PC-3 (cell line): ENCODE measurements around the gene GTPBP1.

Source experiments
- EZH2 ChIP-seq: fragments of 300-600 bp; sonication (generic); IDR thresholded peaks from one replicate; pipeline ENCODE4 v1.6.1; 2017; ENCODE audit warnings: antibody characterized with exemption, mild to moderate bottlenecking, low read length; ENCODE audit not compliant: unreplicated experiment
- TF ChIP-seq, protein P1 (sequence below): fragments of 300-600 bp; sonication (generic); conservative IDR thresholded peaks from 2 replicates; pipeline ENCODE4 v1.5.1; 2017; ENCODE audit warnings: antibody characterized with exemption, low read depth, mild to moderate bottlenecking, low read length

DNA sequence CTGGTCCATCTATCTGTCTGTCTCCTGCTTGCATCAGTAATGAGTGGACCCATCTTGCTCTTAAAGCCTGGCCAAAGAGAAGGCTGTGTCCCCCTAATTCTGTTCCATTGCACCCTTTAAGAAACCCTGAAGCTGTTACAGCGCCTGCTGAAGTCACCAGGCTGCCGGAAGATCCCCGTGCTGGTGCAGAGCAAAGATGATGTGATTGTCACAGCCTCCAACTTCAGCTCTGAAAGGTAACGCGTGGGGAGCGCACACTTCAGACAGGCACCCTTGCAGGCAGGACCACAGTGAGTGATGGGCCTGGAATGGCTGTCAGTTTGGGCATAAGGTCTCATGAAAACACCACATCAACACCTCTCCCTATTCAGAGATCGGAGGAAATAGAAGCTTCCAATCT is 18.4 kb downstream of the GTPBP1 start:
- TF ChIP-seq, protein P1, sequence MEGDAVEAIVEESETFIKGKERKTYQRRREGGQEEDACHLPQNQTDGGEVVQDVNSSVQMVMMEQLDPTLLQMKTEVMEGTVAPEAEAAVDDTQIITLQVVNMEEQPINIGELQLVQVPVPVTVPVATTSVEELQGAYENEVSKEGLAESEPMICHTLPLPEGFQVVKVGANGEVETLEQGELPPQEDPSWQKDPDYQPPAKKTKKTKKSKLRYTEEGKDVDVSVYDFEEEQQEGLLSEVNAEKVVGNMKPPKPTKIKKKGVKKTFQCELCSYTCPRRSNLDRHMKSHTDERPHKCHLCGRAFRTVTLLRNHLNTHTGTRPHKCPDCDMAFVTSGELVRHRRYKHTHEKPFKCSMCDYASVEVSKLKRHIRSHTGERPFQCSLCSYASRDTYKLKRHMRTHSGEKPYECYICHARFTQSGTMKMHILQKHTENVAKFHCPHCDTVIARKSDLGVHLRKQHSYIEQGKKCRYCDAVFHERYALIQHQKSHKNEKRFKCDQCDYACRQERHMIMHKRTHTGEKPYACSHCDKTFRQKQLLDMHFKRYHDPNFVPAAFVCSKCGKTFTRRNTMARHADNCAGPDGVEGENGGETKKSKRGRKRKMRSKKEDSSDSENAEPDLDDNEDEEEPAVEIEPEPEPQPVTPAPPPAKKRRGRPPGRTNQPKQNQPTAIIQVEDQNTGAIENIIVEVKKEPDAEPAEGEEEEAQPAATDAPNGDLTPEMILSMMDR, result no peak
- no peak for TF ChIP-seq EZH2
